ENCODE results near the gene TBC1D17.

DNA sequence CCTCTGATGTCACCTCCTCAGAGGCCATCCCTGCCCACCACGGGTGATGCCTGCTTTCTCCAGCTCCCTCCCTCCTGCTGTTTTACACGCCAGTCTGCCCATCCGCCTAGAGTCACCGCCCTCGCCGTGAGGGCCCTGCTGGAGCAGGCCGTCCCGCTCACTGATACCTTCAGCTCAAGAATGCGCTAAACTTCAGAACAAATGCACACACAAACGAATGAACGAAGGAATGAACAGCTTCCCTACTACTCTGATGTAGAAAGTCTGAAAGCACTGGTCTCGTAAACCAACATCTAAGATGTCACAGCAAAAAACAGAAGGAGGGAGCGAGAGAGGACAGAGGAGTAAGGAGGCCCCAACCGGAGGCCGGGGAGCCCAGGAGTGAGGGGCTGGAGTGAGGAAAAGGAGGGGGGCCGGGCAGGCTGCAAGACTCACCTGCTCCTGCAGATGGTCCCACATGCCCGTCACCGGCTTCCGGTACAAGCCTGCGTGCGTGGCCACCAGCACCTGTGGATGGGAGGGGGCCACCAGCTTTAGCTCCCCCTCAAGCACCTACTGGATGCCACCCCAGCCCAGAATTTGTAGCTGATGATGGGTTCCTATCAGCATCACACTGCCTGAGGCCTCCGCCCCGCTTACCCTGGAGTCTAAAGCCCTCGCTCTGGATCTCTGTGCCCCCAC, 14.1 kb upstream of the TBC1D17 start:
- TF ChIP-seq, protein P1, sequence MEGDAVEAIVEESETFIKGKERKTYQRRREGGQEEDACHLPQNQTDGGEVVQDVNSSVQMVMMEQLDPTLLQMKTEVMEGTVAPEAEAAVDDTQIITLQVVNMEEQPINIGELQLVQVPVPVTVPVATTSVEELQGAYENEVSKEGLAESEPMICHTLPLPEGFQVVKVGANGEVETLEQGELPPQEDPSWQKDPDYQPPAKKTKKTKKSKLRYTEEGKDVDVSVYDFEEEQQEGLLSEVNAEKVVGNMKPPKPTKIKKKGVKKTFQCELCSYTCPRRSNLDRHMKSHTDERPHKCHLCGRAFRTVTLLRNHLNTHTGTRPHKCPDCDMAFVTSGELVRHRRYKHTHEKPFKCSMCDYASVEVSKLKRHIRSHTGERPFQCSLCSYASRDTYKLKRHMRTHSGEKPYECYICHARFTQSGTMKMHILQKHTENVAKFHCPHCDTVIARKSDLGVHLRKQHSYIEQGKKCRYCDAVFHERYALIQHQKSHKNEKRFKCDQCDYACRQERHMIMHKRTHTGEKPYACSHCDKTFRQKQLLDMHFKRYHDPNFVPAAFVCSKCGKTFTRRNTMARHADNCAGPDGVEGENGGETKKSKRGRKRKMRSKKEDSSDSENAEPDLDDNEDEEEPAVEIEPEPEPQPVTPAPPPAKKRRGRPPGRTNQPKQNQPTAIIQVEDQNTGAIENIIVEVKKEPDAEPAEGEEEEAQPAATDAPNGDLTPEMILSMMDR (IDR thresholded peaks at IDR 0.05) = no peak
- TF ChIP-seq POLR2A (IDR thresholded peaks at IDR 0.05) = no peak

Data from adrenal gland (tissue), 5 donors.